H1 (cell line): Measurements from ENCODE around the gene PTGIS. TPM values are rescaled to one million over a fixed set of nuclear protein-coding genes. Genes with fewer than 3 reads are reported as not detected.

Experiments
- CTCF ChIA-PET: fragments of 300-600 bp; sonication (Branson Sonifier 250); formaldehyde crosslinking; loops from one replicate; lab custom pipeline; 2021; ENCODE audit not compliant: partially characterized antibody; lab: Charles Lee
- POLR2A ChIA-PET: fragments of 300-600 bp; sonication (Branson Sonifier 250); formaldehyde crosslinking; loops from one replicate; lab custom pipeline; 2021; ENCODE audit warnings: inconsistent platforms; ENCODE audit not compliant: partially characterized antibody; lab: Charles Lee
- DNase-seq, 2 experiments: peaks; one replicate each; pipeline versions ENCODE4 v3.0.0 to v3.0.0-alpha.2; 2010 to 2022; ENCODE audit warnings: low spot score in 2 of 2, low read depth in 1 of 2, mixed read lengths in 1 of 2
- FAIRE-seq: peaks from 2 replicates; lab custom pipeline; 2011; peaks lifted over from hg19 to GRCh38; lab: Jason Lieb, UNC
- H2AFZ ChIP-seq: 2 replicates; pipeline ENCODE4 v1.8.1; 2012; ENCODE audit warnings: low read length, inconsistent platforms
- H2AK5ac ChIP-seq: 2 replicates; pipeline ENCODE4 v1.6.1; 2013; ENCODE audit warnings: low read depth, low read length
- H2BK120ac ChIP-seq: replicated peaks from 2 replicates; pipeline ENCODE3; 2013; ENCODE audit warnings: low read depth, low read length, inconsistent platforms
- H2BK12ac ChIP-seq: 2 replicates; pipeline ENCODE4 v1.6.1; 2013; ENCODE audit warnings: low read depth, low read length
- H2BK15ac ChIP-seq: 2 replicates; pipeline ENCODE4 v1.6.1; 2013; ENCODE audit warnings: low read length
- H2BK20ac ChIP-seq: 2 replicates; pipeline ENCODE4 v1.6.1; 2013; ENCODE audit warnings: low read length
- H2BK5ac ChIP-seq: 2 replicates; pipeline ENCODE4 v1.6.1; 2013; ENCODE audit warnings: low read depth, low read length
- H3K14ac ChIP-seq: 2 replicates; pipeline ENCODE4 v1.6.1; 2013; ENCODE audit warnings: inconsistent platforms; ENCODE audit not compliant: insufficient read length
- H3K18ac ChIP-seq: 2 replicates; pipeline ENCODE4 v1.6.1; 2013; ENCODE audit warnings: low read length; ENCODE audit errors: extremely low read depth
- H3K23ac ChIP-seq: 2 replicates; pipeline ENCODE4 v1.6.1; 2013; ENCODE audit warnings: inconsistent platforms; ENCODE audit not compliant: insufficient read length
- H3K23me2 ChIP-seq: 2 replicates; pipeline ENCODE4 v1.6.1; 2013; ENCODE audit warnings: low read depth, low read length
- H3K27ac ChIP-seq: 2 replicates; pipeline ENCODE4 v1.6.1; 2011; ENCODE audit warnings: low read depth, low read length, inconsistent platforms
- H3K27me3 ChIP-seq, 4 experiments: replicated peaks in 1 of 4; 1 replicate in 1 of 4; 2 replicates in 3 of 4; pipeline versions ENCODE4 v1.6.1 to v1.8.1; 2011 to 2013; ENCODE audit warnings: low read length in 3 of 4, mild to moderate bottlenecking in 3 of 4, inconsistent platforms in 2 of 4, mixed read lengths in 2 of 4, moderate library complexity in 1 of 4; ENCODE audit not compliant: control insufficient read depth in 3 of 4, insufficient read depth in 3 of 4; ENCODE audit errors: extremely low read depth in 1 of 4
- H3K36me3 ChIP-seq, 4 experiments: 2 replicates each; pipeline versions ENCODE4 v1.6.1 to v1.8.1; 2011 to 2013; ENCODE audit warnings: mild to moderate bottlenecking in 4 of 4, low read length in 3 of 4, moderate library complexity in 2 of 4, control low read depth in 1 of 4, inconsistent platforms in 1 of 4; ENCODE audit not compliant: insufficient read depth in 4 of 4, control insufficient read depth in 2 of 4
- H3K4ac ChIP-seq: replicated peaks from 2 replicates; pipeline ENCODE3; 2013; ENCODE audit warnings: low read length, low read depth, mixed read lengths, inconsistent platforms; ENCODE audit not compliant: insufficient read length
- H3K4me1 ChIP-seq, 4 experiments: replicated peaks in 1 of 4; 1 replicate in 1 of 4; 2 replicates in 3 of 4; pipeline versions ENCODE4 v1.6.1 to v1.8.1; 2011 to 2013; ENCODE audit warnings: low read length in 3 of 4, inconsistent platforms in 2 of 4, mixed read lengths in 1 of 4; ENCODE audit not compliant: insufficient read depth in 4 of 4, control insufficient read depth in 3 of 4
- H3K4me2 ChIP-seq, 2 experiments: 2 replicates each; pipeline versions ENCODE4 v1.6.1 to v1.8.1; 2011 to 2013; ENCODE audit warnings: low read depth in 2 of 2, low read length in 2 of 2, control low read depth in 1 of 2, inconsistent platforms in 1 of 2, mild to moderate bottlenecking in 1 of 2; ENCODE audit not compliant: insufficient read depth in 1 of 2
- H3K4me3 ChIP-seq, 4 experiments: fragments of 200-600, 300-600 bp in 1 of 4; sonication (generic), shearing (Covaris generic), sonication (Bioruptor Twin) in 1 of 4; 2 replicates each; pipeline versions ENCODE4 v1.5.1 to v1.8.1; 2011 to 2016; ENCODE audit warnings: low read length in 4 of 4, low read depth in 3 of 4, control low read depth in 2 of 4, inconsistent platforms in 2 of 4, mild to moderate bottlenecking in 2 of 4, mixed read lengths in 1 of 4, moderate library complexity in 1 of 4; ENCODE audit not compliant: insufficient read depth in 2 of 4; ENCODE audit errors: extremely low read depth in 1 of 4
- H3K56ac ChIP-seq: replicated peaks from 2 replicates; pipeline ENCODE3; 2013; ENCODE audit warnings: low read depth, mild to moderate bottlenecking, mixed read lengths, low read length, inconsistent platforms; ENCODE audit not compliant: insufficient read length
- H3K79me1 ChIP-seq: 2 replicates; pipeline ENCODE4 v1.6.1; 2013; ENCODE audit warnings: low read depth, low read length, control low read depth
- H3K79me2 ChIP-seq, 2 experiments: 2 replicates each; pipeline versions ENCODE4 v1.6.1 to v1.8.1; 2012 to 2013; ENCODE audit warnings: low read length in 2 of 2, mild to moderate bottlenecking in 2 of 2, inconsistent platforms in 1 of 2; ENCODE audit not compliant: insufficient read depth in 2 of 2, control insufficient read depth in 1 of 2
- H3K9ac ChIP-seq, 4 experiments: replicated peaks in 1 of 4; 1 replicate in 1 of 4; 2 replicates in 3 of 4; pipeline versions ENCODE4 v1.6.1 to v1.8.1; 2011 to 2013; ENCODE audit warnings: low read depth in 3 of 4, low read length in 3 of 4, control low read depth in 2 of 4, mild to moderate bottlenecking in 2 of 4, moderate library complexity in 2 of 4, inconsistent platforms in 1 of 4; ENCODE audit errors: extremely low read depth in 1 of 4
- H3K9me3 ChIP-seq, 2 experiments: 2 replicates each; pipeline versions ENCODE4 v1.6.1 to v1.8.1; 2012 to 2013; ENCODE audit warnings: mild to moderate bottlenecking in 2 of 2, moderate library complexity in 2 of 2, control low read depth in 1 of 2, inconsistent platforms in 1 of 2, low read depth in 1 of 2, low read length in 1 of 2, mixed read lengths in 1 of 2; ENCODE audit not compliant: insufficient read depth in 2 of 2
- H4K20me1 ChIP-seq, 2 experiments: replicated peaks in 1 of 2; 2 replicates each; pipeline versions ENCODE3 to v1.8.1; 2011 to 2013; ENCODE audit warnings: inconsistent platforms in 2 of 2, low read length in 2 of 2, mild to moderate bottlenecking in 1 of 2; ENCODE audit not compliant: insufficient read depth in 2 of 2, control insufficient read depth in 1 of 2
- H4K5ac ChIP-seq: 2 replicates; pipeline ENCODE4 v1.6.1; 2013; ENCODE audit warnings: low read length, low read depth, mixed read lengths, inconsistent platforms; ENCODE audit not compliant: insufficient read length
- H4K8ac ChIP-seq: 2 replicates; pipeline ENCODE4 v1.8.0; 2013; ENCODE audit warnings: mild to moderate bottlenecking, moderate library complexity, low read length, inconsistent platforms; ENCODE audit not compliant: insufficient read depth; ENCODE audit errors: extremely low read depth
- H4K91ac ChIP-seq: replicated peaks from 2 replicates; pipeline ENCODE3; 2013; ENCODE audit warnings: low read length, mixed read lengths, inconsistent platforms; ENCODE audit not compliant: insufficient read length
- JUND ChIP-seq: IDR thresholded peaks from 2 replicates; pipeline ENCODE4 v1.6.1; 2011; ENCODE audit warnings: mild to moderate bottlenecking, improper control_type of control experiment, low read length
- SIX5 ChIP-seq: IDR thresholded peaks from 2 replicates; pipeline ENCODE4 v1.6.1; 2011; ENCODE audit warnings: mild to moderate bottlenecking, low read depth, low read length
- SP4 ChIP-seq: IDR thresholded peaks from 2 replicates; pipeline ENCODE4 v1.6.1; 2012; ENCODE audit warnings: low read length, inconsistent platforms
- TAF1 ChIP-seq: IDR thresholded peaks from 2 replicates; pipeline ENCODE4 v1.6.1; 2011; ENCODE audit warnings: mild to moderate bottlenecking, low read depth, low read length
- WGBS, 2 experiments: shearing (Covaris generic) in 1 of 2; methylation state at CpG; one replicate each; pipeline versions ENCODE4 v1.1.6 to v1.1.7; 2013 to 2015; ENCODE audit warnings: low lambda C conversion rate in 2 of 2, mixed read lengths in 2 of 2, inconsistent platforms in 1 of 2, low coverage in 1 of 2, missing lambda C conversion rate in 1 of 2; ENCODE audit not compliant: insufficient replicate concordance in 2 of 2, insufficient coverage in 1 of 2, insufficient read length in 1 of 2; ENCODE audit errors: extremely low coverage in 1 of 2, missing lambda C conversion rate in 1 of 2; 5-methylcytosine and 5-hydroxymethylcytosine counted together
- polyA plus RNA-seq, 7 experiments: library from polyadenylated mRNA; depleted of rRNA in 3 of 7; stranded (reverse) in 5 of 7; unstranded in 2 of 7; fragments of >200 nt in 5 of 7; fragments of 200-250 nt in 2 of 7; gene quantifications; 1 replicate in 5 of 7; 2 replicates in 1 of 7; 4 replicates in 1 of 7; pipeline versions ENCODE4 v1.2.1 to v1.2.3, GENCODE V29; 2011 to 2013; ENCODE audit warnings: missing spikeins in 2 of 7, mixed read lengths in 2 of 7
- total RNA-seq: library from RNA; stranded (reverse); fragmentation: NEBNext Ultra II Directional; extraction: Animal tissue kit (Norgen Biotek cat#: 25700); gene quantifications from 2 replicates; pipeline ENCODE4 v1.2.1, GENCODE V29; 2021

The PTGIS gene
- total and polyA plus RNA-seq, 2 of the 8 experiments (the other 6 are each of a cell fraction or from before 2014, with no cell fraction given), result 29.9 to 35.5 TPM

GRCh38 chr20:49595346-49595745 lies 27.4 kb upstream of the PTGIS start:
- no peak overlapping the region for H2BK15ac ChIP-seq
- H3K79me2 ChIP-seq, result no peaks in the 10 kb centered on the region
- no peaks in the 10 kb centered on the region; a peak in 1 of 7 replicates for H3K4me1 ChIP-seq
- H3K9me3 ChIP-seq, result no peaks in the 10 kb centered on the region
- no peak overlapping the region for H2BK20ac ChIP-seq
- no peak overlapping the region for H3K4ac ChIP-seq
- 85% methylated on average over 10 of the region's 10 CpGs; no CpG with 5 or more reads in 1 of the 2 experiments for WGBS, 2 experiments
- H3K4me3 ChIP-seq, result no peak overlapping the region
- no peak overlapping the region for H2BK120ac ChIP-seq
- H2AFZ ChIP-seq, result no peak overlapping the region
- CTCF ChIA-PET, result interaction anchor here (1.0 to 23.7 kb wide), 7 partner anchors 8 to 52 kb away, joined by 3 to 665 read pairs (median 4); no protein-coding TSS in a partner anchor
- no peak overlapping the region for H2BK12ac ChIP-seq
- FAIRE-seq, result no peak
- POLR2A ChIA-PET, result interaction anchor here (0.9 to 1.3 kb wide), 2 partner anchors 8 to 38 kb away, joined by 3 read pairs; no protein-coding TSS in a partner anchor
- H4K5ac ChIP-seq, result no peak overlapping the region
- peaks cover 7% of the 10 kb centered on the region; the same call in 1 of the 2 replicates for H3K23me2 ChIP-seq
- no peak overlapping the region for H3K56ac ChIP-seq
- no peak overlapping the region for H2AK5ac ChIP-seq
- H3K4me2 ChIP-seq, result no peak overlapping the region
- no peak overlapping the region for H3K14ac ChIP-seq
- H3K23ac ChIP-seq, result no peak overlapping the region
- H3K9ac ChIP-seq, result no peak overlapping the region
- H4K91ac ChIP-seq, result no peak overlapping the region
- no peaks in the 10 kb centered on the region for H3K27me3 ChIP-seq
- no peaks in the 10 kb centered on the region for H3K79me1 ChIP-seq
- H3K27ac ChIP-seq, result no peak overlapping the region
- no peaks in the 10 kb centered on the region for H3K36me3 ChIP-seq
- peaks cover 0 to 3% of the 10 kb centered on the region in 2 experiments for H4K20me1 ChIP-seq
- DNase-seq, result no peak
- no peak overlapping the region for H4K8ac ChIP-seq
- no peak overlapping the region for H2BK5ac ChIP-seq
- no peak overlapping the region for H3K18ac ChIP-seq
- TF ChIP-seq TAF1 (no peak), SIX5 (no peak), JUND (no peak), SP4 (no peak)
